22Rv1 (cell line): ENCODE results near the gene SLC20A1.

Source experiments
- ZFX ChIP-seq: fragments of 450-650 bp; IDR thresholded peaks from 2 replicates; pipeline ENCODE4 v1.6.1; 2017; ENCODE audit warnings: antibody characterized with exemption, borderline replicate concordance
- TF ChIP-seq, protein P1 (sequence below): fragments of 450-650 bp; IDR thresholded peaks from 2 replicates; pipeline ENCODE4 v1.5.1; 2017; ENCODE audit warnings: mild to moderate bottlenecking

- TF ChIP-seq, protein P1, sequence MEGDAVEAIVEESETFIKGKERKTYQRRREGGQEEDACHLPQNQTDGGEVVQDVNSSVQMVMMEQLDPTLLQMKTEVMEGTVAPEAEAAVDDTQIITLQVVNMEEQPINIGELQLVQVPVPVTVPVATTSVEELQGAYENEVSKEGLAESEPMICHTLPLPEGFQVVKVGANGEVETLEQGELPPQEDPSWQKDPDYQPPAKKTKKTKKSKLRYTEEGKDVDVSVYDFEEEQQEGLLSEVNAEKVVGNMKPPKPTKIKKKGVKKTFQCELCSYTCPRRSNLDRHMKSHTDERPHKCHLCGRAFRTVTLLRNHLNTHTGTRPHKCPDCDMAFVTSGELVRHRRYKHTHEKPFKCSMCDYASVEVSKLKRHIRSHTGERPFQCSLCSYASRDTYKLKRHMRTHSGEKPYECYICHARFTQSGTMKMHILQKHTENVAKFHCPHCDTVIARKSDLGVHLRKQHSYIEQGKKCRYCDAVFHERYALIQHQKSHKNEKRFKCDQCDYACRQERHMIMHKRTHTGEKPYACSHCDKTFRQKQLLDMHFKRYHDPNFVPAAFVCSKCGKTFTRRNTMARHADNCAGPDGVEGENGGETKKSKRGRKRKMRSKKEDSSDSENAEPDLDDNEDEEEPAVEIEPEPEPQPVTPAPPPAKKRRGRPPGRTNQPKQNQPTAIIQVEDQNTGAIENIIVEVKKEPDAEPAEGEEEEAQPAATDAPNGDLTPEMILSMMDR, result no peak
- no peak for TF ChIP-seq ZFX
Observed at GRCh38 chr2:112640800-112641675, 4.7 kb upstream of the SLC20A1 start.
